ENCODE results near the gene WDR55. TPM values are rescaled to one million over a fixed set of nuclear protein-coding genes. Genes with fewer than 3 reads are reported as not detected.
A peak's percentile ranks its signal among the peaks of the same experiment; 100 is the strongest.

Gene WDR55
- total and polyA plus RNA-seq, 10 of the 15 experiments (the other 5 are each of a cell fraction or from before 2014, with no cell fraction given) = 3.4 to 27.8 (median 20.3) TPM

DNA sequence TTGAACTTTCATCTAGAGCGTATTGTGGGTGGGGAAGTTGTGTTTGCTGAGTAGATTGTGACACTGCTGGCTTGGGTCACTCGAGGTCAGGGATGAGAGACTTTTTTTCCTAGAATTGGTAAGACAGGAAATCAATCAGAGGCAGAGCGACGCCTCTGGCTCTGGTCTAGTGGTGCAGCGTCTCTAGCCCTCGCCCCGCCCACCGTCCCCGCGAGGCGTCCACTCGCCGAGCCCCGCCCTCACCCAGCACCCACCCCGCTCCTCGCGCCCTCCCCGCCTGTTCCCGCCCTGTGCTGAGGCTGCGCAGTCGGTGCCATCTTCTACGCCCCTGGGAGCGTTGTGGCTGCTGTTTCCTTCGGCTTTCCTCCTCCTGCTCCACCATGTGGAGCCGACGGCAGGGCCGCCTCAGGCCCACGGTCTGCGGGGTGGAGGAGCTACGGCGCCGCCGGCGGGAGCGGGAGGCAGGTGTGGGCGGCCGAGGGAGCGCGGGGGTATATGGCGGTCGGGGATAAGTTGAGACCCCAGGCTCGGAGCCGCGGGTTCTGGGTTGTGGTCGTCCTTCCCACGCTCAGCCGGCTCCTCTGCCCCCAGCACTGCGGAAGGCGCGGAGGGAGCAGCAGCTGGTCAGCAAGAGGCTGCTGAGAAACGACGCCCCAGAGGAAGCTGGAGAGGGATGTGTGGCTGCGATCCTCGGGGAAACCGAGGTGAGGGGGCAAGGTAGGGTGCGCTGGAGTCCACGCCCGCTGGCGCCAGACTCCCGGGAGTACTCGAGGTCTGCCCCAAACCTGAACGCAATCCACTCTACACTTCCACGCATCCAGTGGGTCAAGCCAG lies 25.3 kb upstream of the WDR55 start, which contains the start of gene TMCO6 (continued):
- TF ChIP-seq RBBP5 (conservative IDR thresholded peaks at IDR 0.05) = no peak
- TF ChIP-seq NR2C1 (IDR thresholded peaks at IDR 0.05) = no peak
- no peak for TF ChIP-seq STAT3 (IDR thresholded peaks at IDR 0.05; ENCODE audit: low read depth, low read length)
- TF ChIP-seq HDAC6 (IDR thresholded peaks at IDR 0.05; ENCODE audit: unreplicated experiment) = no peak
- TF ChIP-seq BCL11A (IDR thresholded peaks at IDR 0.05; ENCODE audit: low read depth, low read length) = no peak
- TF ChIP-seq RAD51 (IDR thresholded peaks at IDR 0.05) = no peak
- TF ChIP-seq, protein P1, sequence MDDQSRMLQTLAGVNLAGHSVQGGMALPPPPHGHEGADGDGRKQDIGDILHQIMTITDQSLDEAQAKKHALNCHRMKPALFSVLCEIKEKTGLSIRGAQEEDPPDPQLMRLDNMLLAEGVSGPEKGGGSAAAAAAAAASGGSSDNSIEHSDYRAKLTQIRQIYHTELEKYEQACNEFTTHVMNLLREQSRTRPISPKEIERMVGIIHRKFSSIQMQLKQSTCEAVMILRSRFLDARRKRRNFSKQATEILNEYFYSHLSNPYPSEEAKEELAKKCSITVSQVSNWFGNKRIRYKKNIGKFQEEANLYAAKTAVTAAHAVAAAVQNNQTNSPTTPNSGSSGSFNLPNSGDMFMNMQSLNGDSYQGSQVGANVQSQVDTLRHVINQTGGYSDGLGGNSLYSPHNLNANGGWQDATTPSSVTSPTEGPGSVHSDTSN (IDR thresholded peaks at IDR 0.05; ENCODE audit: insufficient replicate concordance, low read depth, low read length) = no peak
- TF ChIP-seq EED (IDR thresholded peaks at IDR 0.05; ENCODE audit: low read depth) = peak; percentile 37; the same call in 1 of the 2 replicates
- TF ChIP-seq, protein P2, sequence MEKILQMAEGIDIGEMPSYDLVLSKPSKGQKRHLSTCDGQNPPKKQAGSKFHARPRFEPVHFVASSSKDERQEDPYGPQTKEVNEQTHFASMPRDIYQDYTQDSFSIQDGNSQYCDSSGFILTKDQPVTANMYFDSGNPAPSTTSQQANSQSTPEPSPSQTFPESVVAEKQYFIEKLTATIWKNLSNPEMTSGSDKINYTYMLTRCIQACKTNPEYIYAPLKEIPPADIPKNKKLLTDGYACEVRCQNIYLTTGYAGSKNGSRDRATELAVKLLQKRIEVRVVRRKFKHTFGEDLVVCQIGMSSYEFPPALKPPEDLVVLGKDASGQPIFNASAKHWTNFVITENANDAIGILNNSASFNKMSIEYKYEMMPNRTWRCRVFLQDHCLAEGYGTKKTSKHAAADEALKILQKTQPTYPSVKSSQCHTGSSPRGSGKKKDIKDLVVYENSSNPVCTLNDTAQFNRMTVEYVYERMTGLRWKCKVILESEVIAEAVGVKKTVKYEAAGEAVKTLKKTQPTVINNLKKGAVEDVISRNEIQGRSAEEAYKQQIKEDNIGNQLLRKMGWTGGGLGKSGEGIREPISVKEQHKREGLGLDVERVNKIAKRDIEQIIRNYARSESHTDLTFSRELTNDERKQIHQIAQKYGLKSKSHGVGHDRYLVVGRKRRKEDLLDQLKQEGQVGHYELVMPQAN (conservative IDR thresholded peaks at IDR 0.05) = peak; percentile 82
- TF ChIP-seq, protein P3, sequence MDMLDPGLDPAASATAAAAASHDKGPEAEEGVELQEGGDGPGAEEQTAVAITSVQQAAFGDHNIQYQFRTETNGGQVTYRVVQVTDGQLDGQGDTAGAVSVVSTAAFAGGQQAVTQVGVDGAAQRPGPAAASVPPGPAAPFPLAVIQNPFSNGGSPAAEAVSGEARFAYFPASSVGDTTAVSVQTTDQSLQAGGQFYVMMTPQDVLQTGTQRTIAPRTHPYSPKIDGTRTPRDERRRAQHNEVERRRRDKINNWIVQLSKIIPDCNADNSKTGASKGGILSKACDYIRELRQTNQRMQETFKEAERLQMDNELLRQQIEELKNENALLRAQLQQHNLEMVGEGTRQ (IDR thresholded peaks at IDR 0.05; ENCODE audit: borderline replicate concordance, low read depth, low read length) = no peak
- no peak for TF ChIP-seq MTA3 (IDR thresholded peaks at IDR 0.05; ENCODE audit: borderline replicate concordance, low read length)
- peak; percentile 72; the same call in 1 of the 2 replicates for TF ChIP-seq POLR2AphosphoS5 (IDR thresholded peaks at IDR 0.05; ENCODE audit: low read length)
- TF ChIP-seq CBFB (IDR thresholded peaks at IDR 0.05; ENCODE audit: low read depth) = no peak
- TF ChIP-seq ATF7 (IDR thresholded peaks at IDR 0.05; ENCODE audit: low read depth) = 0 out of 2 replicates have a peak, but pooled peaks have one; percentile 32
- TF ChIP-seq JUND (IDR thresholded peaks at IDR 0.05; ENCODE audit: low read depth, low read length) = no peak
- TF ChIP-seq, protein P4, sequence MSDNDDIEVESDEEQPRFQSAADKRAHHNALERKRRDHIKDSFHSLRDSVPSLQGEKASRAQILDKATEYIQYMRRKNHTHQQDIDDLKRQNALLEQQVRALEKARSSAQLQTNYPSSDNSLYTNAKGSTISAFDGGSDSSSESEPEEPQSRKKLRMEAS (IDR thresholded peaks at IDR 0.05; ENCODE audit: low read depth, low read length) = peak; percentile 64
- TF ChIP-seq, protein P5, sequence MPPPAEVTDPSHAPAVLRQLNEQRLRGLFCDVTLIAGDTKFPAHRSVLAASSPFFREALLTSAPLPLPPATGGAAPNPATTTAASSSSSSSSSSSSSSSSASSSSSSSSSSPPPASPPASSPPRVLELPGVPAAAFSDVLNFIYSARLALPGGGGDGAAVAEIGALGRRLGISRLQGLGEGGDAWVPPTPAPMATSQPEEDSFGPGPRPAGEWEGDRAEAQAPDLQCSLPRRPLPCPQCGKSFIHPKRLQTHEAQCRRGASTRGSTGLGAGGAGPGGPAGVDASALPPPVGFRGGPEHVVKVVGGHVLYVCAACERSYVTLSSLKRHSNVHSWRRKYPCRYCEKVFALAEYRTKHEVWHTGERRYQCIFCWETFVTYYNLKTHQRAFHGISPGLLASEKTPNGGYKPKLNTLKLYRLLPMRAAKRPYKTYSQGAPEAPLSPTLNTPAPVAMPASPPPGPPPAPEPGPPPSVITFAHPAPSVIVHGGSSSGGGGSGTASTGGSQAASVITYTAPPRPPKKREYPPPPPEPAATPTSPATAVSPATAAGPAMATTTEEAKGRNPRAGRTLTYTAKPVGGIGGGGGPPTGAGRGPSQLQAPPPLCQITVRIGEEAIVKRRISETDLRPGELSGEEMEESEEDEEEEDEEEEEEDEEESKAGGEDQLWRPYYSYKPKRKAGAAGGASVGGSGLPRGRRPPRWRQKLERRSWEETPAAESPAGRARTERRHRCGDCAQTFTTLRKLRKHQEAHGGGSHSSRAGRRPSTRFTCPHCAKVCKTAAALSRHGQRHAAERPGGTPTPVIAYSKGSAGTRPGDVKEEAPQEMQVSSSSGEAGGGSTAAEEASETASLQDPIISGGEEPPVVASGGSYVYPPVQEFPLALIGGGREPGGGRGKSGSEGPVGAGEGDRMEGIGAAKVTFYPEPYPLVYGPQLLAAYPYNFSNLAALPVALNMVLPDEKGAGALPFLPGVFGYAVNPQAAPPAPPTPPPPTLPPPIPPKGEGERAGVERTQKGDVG (CRISPR knock-in tag; IDR thresholded peaks at IDR 0.05) = no peak
- TF ChIP-seq RAD21 (IDR thresholded peaks at IDR 0.05; ENCODE audit: insufficient read depth, low read depth, low read length) = peak; percentile 16; the same call in 1 of the 2 replicates
- no peak for TF ChIP-seq FOXK2 (IDR thresholded peaks at IDR 0.05)
- TF ChIP-seq, protein P6, sequence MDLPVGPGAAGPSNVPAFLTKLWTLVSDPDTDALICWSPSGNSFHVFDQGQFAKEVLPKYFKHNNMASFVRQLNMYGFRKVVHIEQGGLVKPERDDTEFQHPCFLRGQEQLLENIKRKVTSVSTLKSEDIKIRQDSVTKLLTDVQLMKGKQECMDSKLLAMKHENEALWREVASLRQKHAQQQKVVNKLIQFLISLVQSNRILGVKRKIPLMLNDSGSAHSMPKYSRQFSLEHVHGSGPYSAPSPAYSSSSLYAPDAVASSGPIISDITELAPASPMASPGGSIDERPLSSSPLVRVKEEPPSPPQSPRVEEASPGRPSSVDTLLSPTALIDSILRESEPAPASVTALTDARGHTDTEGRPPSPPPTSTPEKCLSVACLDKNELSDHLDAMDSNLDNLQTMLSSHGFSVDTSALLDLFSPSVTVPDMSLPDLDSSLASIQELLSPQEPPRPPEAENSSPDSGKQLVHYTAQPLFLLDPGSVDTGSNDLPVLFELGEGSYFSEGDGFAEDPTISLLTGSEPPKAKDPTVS (IDR thresholded peaks at IDR 0.05; ENCODE audit: low read depth, low read length) = no peak
- TF ChIP-seq RCOR1 (conservative IDR thresholded peaks at IDR 0.05; ENCODE audit: low read depth, low read length) = no peak
- no peak for TF ChIP-seq TCF7 (IDR thresholded peaks at IDR 0.05; ENCODE audit: borderline replicate concordance)

Measured in GM12878 (cell line).